Fibroblast of villous mesenchyme (primary cell): Measurements from ENCODE around the gene ASPA. TPM values are rescaled to one million over a fixed set of nuclear protein-coding genes. Genes with fewer than 3 reads are reported as not detected.
A peak's percentile ranks its signal among the peaks of the same experiment; 100 is the strongest.
"Not testable (repeated sequence)": the region's sequence is repeated elsewhere in the genome, so short reads cannot be mapped to it uniquely, and the experiment has no call there.

ENCODE experiments used
- DNase-seq: peaks from one replicate; pipeline ENCODE4 v3.0.0-alpha.2; 2010; ENCODE audit warnings: low read depth
- H3K4me3 ChIP-seq: 2 replicates; pipeline ENCODE4 v1.5.1; 2011; ENCODE audit warnings: low read depth, mild to moderate bottlenecking, low read length
- total RNA-seq: library from RNA; depleted of rRNA; stranded (reverse); fragments of >200 nt; gene quantifications from 2 replicates; pipeline ENCODE4 v1.2.3, GENCODE V29; 2012
- TF ChIP-seq, protein P1 (sequence below): IDR thresholded peaks from 2 replicates; pipeline ENCODE4 v1.5.1; 2012; ENCODE audit warnings: low read depth, mild to moderate bottlenecking, low read length; ENCODE audit not compliant: insufficient read depth

Gene ASPA
- total RNA-seq, result under 0.01 TPM in 2 replicates

DNA sequence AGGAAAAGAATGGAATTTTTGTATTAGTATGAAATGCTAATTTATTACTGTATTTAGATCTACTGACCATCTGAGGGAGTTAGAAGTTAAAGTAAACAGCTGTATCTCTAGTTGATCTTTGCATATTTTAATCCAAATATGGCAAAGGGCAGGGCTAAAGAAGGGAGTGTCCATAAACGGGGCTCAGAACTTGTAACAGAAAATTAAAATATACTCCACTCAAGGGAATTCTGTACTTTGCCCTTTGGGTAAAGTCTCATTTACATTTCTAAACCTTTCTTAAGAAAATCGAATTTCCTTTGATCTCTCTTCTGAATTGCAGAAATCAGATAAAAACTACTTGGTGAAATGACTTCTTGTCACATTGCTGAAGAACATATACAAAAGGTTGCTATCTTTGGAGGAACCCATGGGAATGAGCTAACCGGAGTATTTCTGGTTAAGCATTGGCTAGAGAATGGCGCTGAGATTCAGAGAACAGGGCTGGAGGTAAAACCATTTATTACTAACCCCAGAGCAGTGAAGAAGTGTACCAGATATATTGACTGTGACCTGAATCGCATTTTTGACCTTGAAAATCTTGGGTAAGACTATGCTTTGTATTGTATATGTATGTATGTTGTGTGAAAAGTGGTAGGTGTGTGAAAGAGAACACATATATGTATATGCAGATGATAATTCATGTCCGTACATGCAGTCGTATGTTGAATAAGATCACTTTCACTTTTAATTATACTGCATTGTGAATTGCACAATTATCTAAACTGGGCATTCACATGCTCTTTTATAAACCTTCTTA is at the start of gene ASPA:
Gene ASPA, plus strand, starts transcription at position 186 of the 799 bp plus-strand sequence. Its CDS starts 163 bp downstream, at position 349.
- peak; percentile 56 for DNase-seq
- TF ChIP-seq, protein P1, sequence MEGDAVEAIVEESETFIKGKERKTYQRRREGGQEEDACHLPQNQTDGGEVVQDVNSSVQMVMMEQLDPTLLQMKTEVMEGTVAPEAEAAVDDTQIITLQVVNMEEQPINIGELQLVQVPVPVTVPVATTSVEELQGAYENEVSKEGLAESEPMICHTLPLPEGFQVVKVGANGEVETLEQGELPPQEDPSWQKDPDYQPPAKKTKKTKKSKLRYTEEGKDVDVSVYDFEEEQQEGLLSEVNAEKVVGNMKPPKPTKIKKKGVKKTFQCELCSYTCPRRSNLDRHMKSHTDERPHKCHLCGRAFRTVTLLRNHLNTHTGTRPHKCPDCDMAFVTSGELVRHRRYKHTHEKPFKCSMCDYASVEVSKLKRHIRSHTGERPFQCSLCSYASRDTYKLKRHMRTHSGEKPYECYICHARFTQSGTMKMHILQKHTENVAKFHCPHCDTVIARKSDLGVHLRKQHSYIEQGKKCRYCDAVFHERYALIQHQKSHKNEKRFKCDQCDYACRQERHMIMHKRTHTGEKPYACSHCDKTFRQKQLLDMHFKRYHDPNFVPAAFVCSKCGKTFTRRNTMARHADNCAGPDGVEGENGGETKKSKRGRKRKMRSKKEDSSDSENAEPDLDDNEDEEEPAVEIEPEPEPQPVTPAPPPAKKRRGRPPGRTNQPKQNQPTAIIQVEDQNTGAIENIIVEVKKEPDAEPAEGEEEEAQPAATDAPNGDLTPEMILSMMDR, result no peak
- peak within 1 kb of the TSS; percentile 60 for H3K4me3 ChIP-seq

GRCh38 chr17:3433215-3433614 is 42.6 kb upstream of the ASPA start:
- DNase-seq, H3K4me3 ChIP-seq: not testable (repeated sequence)

DNA sequence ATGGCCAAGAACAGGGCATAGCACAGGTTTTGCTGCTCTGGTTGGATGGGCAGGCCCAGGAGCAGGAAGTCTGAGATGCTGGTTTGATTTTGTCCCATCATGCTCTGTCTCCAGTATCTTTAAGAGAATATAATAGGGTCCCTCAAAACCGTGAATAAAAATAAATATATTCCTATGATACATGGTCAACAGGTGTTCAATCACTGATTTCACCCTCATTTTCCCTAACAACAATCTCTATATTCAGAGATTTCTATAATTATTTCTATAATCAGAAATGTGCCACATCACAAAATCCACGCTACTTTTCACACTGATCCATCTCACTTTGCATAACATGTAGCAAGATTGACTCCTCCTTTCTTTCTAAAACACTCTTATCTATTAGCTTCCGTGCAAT is 42.1 kb upstream of the ASPA start, which contains the start of gene OR1E2:
Gene OR1E2, minus strand, starts transcription at position 101 of the 400 bp plus-strand sequence. Its CDS starts 0 bp downstream, at position 101.
- TF ChIP-seq, protein P1, result no peak
- H3K4me3 ChIP-seq, result no peak within 1 kb of the TSS
- no peak for DNase-seq

DNA sequence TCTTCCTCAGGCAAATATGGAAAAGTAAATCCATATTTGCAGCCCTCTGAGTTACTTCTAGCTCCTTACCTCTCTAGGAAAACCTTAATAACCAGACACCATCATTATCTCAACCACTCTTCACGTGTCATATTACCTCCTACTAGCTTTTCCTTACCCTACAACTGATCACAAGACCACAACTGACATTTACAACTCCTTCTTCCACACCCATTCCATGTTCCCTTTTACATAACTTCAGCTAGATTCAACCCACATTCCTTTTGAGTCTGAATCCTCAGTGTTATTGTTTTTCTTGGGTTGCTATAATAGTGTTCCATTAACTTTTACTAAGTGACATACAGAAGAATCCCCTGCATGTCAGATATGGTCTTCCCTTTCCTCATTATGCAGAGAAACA is 37.4 kb upstream of the ASPA start:
- TF ChIP-seq, protein P1, result no peak
- no peak for DNase-seq
- H3K4me3 ChIP-seq, result no peak overlapping the region

DNA sequence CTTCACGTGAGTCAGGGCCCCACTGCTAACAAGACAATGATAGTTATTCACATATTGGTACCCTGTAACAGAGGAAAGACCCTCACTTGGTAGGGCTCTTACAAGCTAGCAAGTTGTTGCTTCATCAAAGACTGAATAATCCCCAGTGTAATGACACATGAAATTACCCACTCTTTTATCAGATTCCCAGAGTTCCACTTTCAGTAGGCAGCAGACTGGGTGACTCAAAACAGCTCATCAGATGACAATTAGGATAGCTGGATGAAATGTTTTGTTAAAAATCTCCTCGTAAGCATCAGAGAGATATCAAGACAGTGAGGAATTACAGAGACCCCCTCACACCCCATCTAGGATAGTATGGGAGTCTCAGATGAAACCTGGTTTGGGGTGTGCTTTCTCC is 35.3 kb upstream of the ASPA start:
- H3K4me3 ChIP-seq, result no peak overlapping the region
- TF ChIP-seq, protein P1, result no peak
- no peak for DNase-seq

- H3K4me3 ChIP-seq, result no peak overlapping the region
- TF ChIP-seq, protein P1, result no peak
- DNase-seq, result peak; percentile 11
Observed at GRCh38 chr17:3447625-3448024, 28.2 kb upstream of the ASPA start.

DNA sequence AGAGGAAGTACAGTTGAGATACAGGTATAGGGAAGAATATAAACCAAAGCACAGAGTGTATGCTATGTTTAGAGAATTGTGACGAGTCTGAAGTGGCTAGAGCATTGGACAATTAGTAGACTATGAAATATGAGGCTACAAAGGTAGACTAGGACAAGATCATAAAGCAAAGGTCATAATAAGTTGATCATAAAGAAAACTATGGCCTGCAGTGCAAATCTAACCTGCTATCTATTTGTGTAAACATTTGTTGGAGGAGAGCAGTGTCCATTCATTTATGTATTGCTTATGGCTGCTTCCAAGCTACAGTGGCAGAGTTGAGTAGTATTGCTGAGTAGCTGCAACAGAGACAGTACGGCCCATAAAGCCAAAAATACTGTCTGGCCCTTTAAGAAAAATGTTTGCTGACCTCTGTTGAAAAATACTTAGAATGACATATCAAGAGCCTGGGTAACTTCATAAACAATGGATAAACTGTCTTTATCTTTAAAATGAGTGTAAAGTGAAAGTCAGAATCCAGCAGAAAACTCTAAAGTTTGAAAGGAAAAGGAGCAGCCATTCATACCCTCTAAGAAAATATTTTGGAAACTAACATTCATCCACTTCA is 27.6 kb upstream of the ASPA start:
- H3K4me3 ChIP-seq, result no peak overlapping the region
- TF ChIP-seq, protein P1, result no peak
- DNase-seq, result peak; percentile 24

GRCh38 chr17:3466355-3466754 is 9.4 kb upstream of the ASPA start:
- not testable (repeated sequence) for H3K4me3 ChIP-seq, DNase-seq
